Measurements from ENCODE around the gene ARRDC1.
A peak's percentile ranks its signal among the peaks of the same experiment; 100 is the strongest.
"Not testable (repeated sequence)": the region's sequence is repeated elsewhere in the genome, so short reads cannot be mapped to it uniquely, and the experiment has no call there.

ARRDC1 gene, protein sequence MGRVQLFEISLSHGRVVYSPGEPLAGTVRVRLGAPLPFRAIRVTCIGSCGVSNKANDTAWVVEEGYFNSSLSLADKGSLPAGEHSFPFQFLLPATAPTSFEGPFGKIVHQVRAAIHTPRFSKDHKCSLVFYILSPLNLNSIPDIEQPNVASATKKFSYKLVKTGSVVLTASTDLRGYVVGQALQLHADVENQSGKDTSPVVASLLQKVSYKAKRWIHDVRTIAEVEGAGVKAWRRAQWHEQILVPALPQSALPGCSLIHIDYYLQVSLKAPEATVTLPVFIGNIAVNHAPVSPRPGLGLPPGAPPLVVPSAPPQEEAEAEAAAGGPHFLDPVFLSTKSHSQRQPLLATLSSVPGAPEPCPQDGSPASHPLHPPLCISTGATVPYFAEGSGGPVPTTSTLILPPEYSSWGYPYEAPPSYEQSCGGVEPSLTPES

DNA sequence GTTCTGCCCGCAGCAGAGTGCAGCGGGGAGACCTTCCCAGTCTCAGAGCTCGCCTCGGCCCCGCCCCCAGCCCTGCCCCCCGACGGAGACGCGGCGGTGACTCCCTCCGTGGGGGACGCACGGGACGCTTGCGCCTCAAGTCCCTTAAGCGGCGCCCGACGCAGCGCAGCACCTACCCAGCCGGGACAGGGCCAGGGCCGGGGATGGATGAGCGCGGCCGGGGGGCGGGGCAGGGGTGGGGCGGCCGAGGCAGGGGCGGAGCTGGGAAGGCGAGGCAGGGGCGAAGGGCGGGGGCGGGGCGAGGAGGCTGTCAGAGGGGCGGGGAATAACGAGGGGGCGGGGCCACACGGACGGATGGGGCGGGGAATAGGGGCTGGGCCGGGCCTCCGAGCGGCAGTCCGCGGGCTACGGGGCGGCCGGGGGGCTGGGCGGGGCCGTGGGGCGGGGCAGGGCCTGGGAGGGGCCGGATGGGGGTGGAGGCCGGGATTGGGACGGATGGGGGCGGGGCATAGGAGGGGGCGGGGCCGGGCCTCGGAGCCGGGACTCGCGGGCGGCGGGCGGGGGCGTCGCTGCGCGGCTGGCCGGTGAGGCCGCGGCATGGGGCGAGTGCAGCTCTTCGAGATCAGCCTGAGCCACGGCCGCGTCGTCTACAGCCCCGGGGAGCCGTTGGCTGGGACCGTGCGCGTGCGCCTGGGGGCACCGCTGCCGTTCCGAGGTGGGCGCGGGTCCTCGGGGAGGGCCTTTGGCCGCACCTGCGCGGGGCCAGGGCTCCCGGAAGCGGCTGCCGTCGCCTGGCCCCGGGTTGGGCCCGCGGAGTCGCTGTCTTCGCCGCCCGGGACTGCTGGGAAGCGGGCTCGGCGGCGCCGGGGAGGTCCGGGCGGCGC, at the start of gene ARRDC1:
ARRDC1 (plus strand) TSS at position 566 of the 884 bp plus-strand sequence; CDS start at position 598, 32 bp downstream.
- Mint-ChIP-seq H3K4me1 (peaks cover 21 to 32% of the 10 kb centered on the region in 2 donors), H3K27ac (peak within 1 kb of the TSS; percentile 65), H3K36me3 (peaks cover 0 to 3% of the 10 kb centered on the region in 2 donors), H3K4me3 (peak within 1 kb of the TSS; percentile 83 to 85), H3K27me3 (no peaks in the 10 kb centered on the region), H3K9me3 (no peaks in the 10 kb centered on the region)
- DNase-seq (peak; percentile 88), ATAC-seq (replicated peaks) (peak; percentile 92)

DNA sequence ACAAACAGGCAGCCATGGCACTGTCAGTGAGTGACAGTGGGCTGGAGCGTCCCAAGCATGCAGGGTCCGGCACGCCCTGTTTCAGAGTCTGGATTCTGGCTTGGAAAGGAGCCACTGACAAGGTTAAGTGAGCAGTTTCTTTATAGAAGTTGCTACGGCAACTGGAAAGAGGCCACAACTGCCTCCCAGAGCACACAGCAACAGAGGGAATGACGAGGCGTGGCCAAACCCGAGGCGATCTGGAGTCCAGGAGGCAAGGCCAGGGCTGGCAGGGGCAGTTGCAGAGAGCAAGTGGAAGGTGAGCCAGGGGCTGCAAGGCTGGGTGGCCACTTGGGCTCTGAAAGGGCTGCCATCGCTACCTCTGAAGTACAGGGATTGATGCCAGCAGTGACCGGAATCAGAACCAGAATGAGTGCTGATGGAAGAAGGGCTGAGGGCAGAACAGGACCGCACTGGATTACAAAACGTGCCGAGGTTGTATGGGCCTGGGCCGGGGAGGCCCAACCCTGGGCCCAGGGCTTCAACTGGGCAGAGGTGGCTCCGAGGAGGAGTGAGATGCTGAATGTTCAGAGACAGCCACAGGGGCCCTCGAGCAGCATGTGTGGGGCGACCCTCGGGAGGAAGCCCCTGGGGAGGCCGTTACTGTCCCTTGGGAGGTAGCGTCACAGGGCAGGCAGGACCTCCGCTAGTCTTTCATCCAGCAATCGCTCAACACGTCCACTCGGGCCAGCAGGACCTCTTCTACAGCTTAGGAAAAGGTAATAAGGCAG, 49.2 kb upstream of the ARRDC1 start:
- H3K9me3 Mint-ChIP-seq = no peaks in the 10 kb centered on the region
- DNase-seq (no peak), ATAC-seq (replicated peaks) (no peak)
- H3K27ac Mint-ChIP-seq = peak overlapping the region; percentile 62
- H3K36me3 Mint-ChIP-seq = peaks cover 37 to 52% of the 10 kb centered on the region in 2 donors
- H3K4me1 Mint-ChIP-seq = peaks cover 3 to 9% of the 10 kb centered on the region in 2 donors
- H3K27me3 Mint-ChIP-seq = no peaks in the 10 kb centered on the region
- no peak overlapping the region for H3K4me3 Mint-ChIP-seq

DNA sequence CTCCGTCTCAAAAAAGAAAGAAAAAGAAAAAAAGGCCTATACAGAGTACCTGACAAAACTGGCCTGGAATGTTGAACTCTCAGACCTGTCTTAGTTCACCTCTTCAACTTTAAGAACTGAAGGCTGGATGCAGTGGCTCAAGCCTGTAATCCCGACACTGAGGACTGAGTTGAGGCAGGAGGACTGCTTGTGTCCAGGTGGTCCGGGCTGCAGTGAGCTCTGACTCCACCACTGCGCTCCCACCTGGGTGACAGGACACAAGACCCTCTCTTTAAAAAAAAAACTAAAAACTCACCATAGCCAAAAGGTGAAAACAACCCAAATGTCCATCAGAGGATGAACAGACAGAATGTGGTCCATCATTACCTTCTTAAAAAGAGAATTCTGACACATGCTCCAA, 47.4 kb upstream of the ARRDC1 start:
- H3K4me3 Mint-ChIP-seq = no peak overlapping the region
- ATAC-seq (replicated peaks) (no peak), DNase-seq (no peak)
- no peaks in the 10 kb centered on the region for H3K4me1 Mint-ChIP-seq
- H3K27me3 Mint-ChIP-seq = no peaks in the 10 kb centered on the region
- no peak overlapping the region for H3K27ac Mint-ChIP-seq
- no peaks in the 10 kb centered on the region for H3K9me3 Mint-ChIP-seq
- H3K36me3 Mint-ChIP-seq = peaks cover 43 to 61% of the 10 kb centered on the region in 2 donors

DNA sequence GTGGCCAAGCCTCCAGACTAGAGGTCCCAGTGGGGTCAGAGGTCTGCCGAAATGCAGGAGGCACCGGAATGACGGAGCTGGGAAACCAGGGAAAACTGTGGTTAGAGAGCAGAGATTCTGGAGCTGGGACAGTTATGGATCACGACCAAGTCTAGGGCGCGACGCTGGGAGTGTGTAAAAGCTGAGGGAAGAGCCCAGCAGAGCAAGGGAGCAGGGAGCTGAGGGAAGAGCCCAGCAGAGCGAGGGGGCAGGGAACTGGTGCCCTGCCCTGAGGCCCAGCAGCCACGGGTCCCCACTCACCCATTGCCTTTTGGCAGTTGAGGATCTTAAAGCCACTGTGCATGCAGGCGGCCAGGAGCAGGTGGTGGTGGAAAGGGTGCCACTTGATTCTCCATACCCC, 41.4 kb upstream of the ARRDC1 start:
- DNase-seq = no peak
- Mint-ChIP-seq H3K36me3 (peaks cover 42 to 57% of the 10 kb centered on the region in 2 donors), H3K9me3 (peaks cover 3 to 7% of the 10 kb centered on the region in 2 donors), H3K4me3 (no peak overlapping the region), H3K4me1 (peaks cover 12 to 25% of the 10 kb centered on the region in 2 donors), H3K27ac (no peak overlapping the region), H3K27me3 (no peaks in the 10 kb centered on the region)
- no peak for ATAC-seq (replicated peaks)

DNA sequence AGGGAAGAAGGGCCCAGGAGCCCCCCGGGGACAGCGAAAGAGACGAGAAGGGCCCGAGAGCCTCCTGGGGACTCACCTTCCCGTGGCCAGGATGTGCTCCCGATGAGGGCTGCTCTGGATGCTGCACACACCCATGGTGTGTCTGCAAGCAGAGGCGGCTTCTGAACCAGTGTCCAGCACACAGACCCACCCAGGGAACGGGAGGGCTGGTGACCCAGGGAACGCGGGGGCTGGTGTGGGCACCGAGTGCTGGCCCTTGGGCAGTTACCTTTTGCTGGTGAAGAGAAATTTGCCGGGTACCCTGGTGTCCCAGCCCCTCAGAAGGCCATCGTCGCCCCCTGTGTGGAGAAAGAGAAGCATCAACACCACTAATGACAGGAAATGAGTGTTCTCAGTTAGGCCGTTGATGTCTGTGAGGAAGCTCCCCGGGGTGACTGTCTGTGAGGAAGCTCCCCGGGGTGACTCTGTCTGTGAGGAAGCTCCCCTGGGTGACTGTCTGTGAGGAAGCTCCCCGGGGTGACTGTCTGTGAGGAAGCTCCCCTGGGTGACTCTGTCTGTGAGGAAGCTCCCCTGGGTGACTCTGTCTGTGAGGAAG, 40.6 kb upstream of the ARRDC1 start:
- peaks cover 15 to 25% of the 10 kb centered on the region in 2 donors for H3K4me1 Mint-ChIP-seq
- H3K4me3 Mint-ChIP-seq = peak overlapping the region in 1 of 2 donors; percentile 47
- no peaks in the 10 kb centered on the region for H3K27me3 Mint-ChIP-seq
- no peak for ATAC-seq (replicated peaks)
- peaks cover 40 to 56% of the 10 kb centered on the region in 2 donors for H3K36me3 Mint-ChIP-seq
- DNase-seq = no peak
- H3K27ac Mint-ChIP-seq = no peak overlapping the region
- H3K9me3 Mint-ChIP-seq = peaks cover 7% of the 10 kb centered on the region in 2 donors

DNA sequence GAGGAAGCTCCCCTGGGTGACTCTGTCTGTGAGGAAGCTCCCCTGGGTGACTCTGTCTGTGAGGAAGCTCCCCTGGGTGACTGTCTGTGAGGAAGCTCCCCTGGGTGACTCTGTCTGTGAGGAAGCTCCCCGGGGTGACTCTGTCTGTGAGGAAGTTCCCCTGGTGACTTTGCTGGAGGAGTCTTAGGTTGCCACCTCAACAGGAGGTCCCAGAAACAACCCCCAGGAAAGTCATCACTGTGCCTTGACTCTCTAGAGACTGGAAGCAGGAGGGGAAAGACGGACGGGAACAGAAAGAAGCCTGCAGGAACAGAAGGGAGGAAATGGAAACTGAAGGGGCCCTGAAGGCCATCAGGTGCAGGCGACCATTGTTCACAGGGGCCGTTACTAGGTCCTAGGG, 37.0 kb upstream of the ARRDC1 start:
- H3K27me3 Mint-ChIP-seq; DNase-seq; H3K9me3 Mint-ChIP-seq; ATAC-seq (replicated peaks); H3K4me3 Mint-ChIP-seq: not testable (repeated sequence)
- peak overlapping the region; percentile 95 for H3K27ac Mint-ChIP-seq
- peaks cover 44 to 50% of the 10 kb centered on the region in 2 donors for H3K36me3 Mint-ChIP-seq
- H3K4me1 Mint-ChIP-seq = peaks cover 19 to 31% of the 10 kb centered on the region in 2 donors

DNA sequence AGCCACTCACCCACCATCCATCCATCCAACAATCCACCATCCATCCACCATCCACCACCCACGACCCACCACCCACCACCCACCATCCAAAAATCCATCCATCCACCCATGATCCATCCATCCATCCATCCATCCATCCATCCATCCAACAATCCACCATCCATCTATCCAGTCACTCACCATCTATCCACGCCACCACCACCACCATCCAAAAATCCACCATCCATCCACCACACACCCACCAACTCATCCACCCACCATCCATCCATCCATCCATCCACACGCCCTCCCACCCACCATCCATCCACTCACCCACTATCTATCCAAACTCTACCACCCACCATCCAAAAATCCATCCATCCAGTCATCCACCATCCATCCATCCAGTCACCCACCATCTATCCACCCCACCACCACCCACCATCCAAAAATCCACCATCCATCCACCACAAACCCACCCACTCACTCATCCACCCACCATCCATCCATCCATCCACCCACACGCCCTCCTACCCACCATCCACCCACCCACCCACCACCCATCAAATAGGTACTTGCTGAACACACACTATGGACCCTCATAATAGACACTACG, 35.8 kb upstream of the ARRDC1 start:
- Mint-ChIP-seq H3K9me3 (peaks cover 5 to 7% of the 10 kb centered on the region in 2 donors), H3K27me3 (no peaks in the 10 kb centered on the region), H3K36me3 (peaks cover 36 to 45% of the 10 kb centered on the region in 2 donors), H3K4me3 (no peak overlapping the region), H3K27ac (no peak overlapping the region), H3K4me1 (peaks cover 12 to 20% of the 10 kb centered on the region in 2 donors)
- DNase-seq (no peak), ATAC-seq (replicated peaks) (no peak)

DNA sequence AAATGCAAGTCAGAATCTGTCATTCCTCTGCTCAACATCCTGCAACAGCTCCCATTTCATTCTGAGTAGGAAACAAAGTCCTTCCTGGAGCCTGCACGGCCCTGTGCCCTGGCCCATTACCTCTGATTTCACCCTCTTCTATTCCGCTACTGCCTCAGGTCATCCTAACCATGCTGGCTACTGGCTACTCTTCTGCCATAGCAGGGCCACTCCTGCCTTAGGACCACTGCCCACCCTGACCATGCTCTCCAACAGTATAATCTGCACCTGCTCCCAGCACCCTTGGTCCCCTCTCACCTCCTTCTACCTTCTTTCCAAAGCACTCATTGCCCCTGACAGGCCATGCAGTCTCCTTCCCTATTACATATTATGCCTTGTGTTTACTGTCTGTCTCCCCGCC, 34.9 kb upstream of the ARRDC1 start:
- peaks cover 41 to 50% of the 10 kb centered on the region in 2 donors for H3K36me3 Mint-ChIP-seq
- H3K9me3 Mint-ChIP-seq = peaks cover 5 to 7% of the 10 kb centered on the region in 2 donors
- peaks cover 19 to 26% of the 10 kb centered on the region in 2 donors for H3K4me1 Mint-ChIP-seq
- H3K27ac Mint-ChIP-seq = peak overlapping the region; percentile 82
- H3K27me3 Mint-ChIP-seq = no peaks in the 10 kb centered on the region
- no peak for DNase-seq
- ATAC-seq (replicated peaks) = no peak
- no peak overlapping the region for H3K4me3 Mint-ChIP-seq

DNA sequence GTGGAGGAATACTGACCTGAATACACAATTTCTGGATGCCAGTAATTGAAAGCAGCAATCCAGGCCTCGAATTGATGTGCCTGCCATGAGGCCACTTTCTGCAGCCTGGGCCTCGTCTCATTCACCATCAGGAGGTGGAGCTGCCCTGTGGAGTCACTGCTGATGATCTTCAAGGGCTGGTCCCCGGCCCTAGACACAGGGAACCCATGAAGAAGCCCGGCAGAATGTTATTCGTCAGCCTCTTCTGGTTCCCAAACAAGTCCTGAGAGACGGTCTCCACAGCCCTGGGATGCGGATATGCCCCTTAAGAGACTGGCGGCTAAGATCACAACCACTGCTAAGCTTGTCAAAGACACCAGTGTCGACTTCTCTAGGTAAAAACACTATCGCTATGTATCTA, 31.3 kb upstream of the ARRDC1 start:
- Mint-ChIP-seq H3K27me3 (no peaks in the 10 kb centered on the region), H3K36me3 (peaks cover 38 to 47% of the 10 kb centered on the region in 2 donors), H3K4me1 (peaks cover 27 to 49% of the 10 kb centered on the region in 2 donors), H3K4me3 (no peak overlapping the region), H3K9me3 (peaks cover 0 to 3% of the 10 kb centered on the region in 2 donors), H3K27ac (no peak overlapping the region)
- no peak for ATAC-seq (replicated peaks)
- DNase-seq = no peak

DNA sequence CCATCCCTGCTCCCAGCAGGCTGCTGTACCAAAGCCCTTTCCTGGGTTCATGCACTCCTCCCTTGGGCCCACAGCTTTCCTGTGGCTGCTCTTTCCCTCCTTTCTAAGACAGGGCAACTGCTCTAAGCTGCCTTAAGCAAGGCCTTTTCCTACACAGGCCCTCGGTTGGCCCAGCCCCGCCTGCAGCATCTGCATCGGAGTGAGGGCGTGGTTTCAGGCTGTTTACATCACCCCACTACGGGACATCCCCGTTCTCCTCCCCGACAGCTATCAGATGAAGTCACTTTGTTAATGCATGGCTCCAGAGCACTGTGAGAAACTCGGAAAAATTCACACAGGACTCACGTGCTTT, 30.1 kb upstream of the ARRDC1 start:
- Mint-ChIP-seq H3K4me3 (no peak overlapping the region), H3K36me3 (peaks cover 36 to 41% of the 10 kb centered on the region in 2 donors), H3K27me3 (no peaks in the 10 kb centered on the region), H3K27ac (peak overlapping the region; percentile 11), H3K9me3 (no peaks in the 10 kb centered on the region), H3K4me1 (peaks cover 22 to 49% of the 10 kb centered on the region in 2 donors)
- ATAC-seq (replicated peaks) (no peak), DNase-seq (no peak)

DNA sequence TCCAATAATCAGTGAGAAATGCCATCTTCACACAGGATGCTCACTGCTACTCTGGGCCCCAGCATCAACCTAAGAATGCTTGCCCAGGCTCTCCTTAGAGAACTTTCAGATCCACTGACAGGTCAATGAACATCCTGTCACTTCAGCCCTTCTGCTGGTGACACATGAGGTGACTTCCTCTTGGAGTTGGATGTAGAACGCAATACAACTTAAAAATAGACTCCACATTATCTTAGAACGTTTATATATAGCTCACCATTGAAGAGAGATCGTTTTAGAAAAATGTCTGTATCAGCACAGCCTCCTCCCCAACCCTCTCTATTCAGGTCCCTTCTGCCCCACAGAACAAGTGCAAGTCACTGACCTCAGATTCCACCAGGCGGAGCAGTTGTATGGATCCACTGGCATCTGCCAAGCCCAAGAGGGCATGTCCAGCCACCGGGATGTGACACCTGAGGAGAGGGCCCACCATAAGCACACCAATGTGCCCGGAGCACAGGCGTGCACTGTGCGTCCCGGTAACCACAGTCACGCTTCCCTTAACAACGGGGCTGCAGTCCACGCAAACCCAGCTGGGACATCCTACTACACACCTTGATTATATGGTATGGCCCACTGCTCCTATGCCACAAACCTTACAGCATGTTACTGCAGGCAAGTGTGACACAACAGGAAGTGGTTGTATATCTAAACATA, 29.6 kb upstream of the ARRDC1 start:
- H3K4me3 Mint-ChIP-seq = no peak overlapping the region
- no peaks in the 10 kb centered on the region for H3K9me3 Mint-ChIP-seq
- no peaks in the 10 kb centered on the region for H3K27me3 Mint-ChIP-seq
- peaks cover 20 to 44% of the 10 kb centered on the region in 2 donors for H3K4me1 Mint-ChIP-seq
- peaks cover 34 to 38% of the 10 kb centered on the region in 2 donors for H3K36me3 Mint-ChIP-seq
- ATAC-seq (replicated peaks) = no peak
- no peak for DNase-seq
- H3K27ac Mint-ChIP-seq = peak overlapping the region; percentile 37

DNA sequence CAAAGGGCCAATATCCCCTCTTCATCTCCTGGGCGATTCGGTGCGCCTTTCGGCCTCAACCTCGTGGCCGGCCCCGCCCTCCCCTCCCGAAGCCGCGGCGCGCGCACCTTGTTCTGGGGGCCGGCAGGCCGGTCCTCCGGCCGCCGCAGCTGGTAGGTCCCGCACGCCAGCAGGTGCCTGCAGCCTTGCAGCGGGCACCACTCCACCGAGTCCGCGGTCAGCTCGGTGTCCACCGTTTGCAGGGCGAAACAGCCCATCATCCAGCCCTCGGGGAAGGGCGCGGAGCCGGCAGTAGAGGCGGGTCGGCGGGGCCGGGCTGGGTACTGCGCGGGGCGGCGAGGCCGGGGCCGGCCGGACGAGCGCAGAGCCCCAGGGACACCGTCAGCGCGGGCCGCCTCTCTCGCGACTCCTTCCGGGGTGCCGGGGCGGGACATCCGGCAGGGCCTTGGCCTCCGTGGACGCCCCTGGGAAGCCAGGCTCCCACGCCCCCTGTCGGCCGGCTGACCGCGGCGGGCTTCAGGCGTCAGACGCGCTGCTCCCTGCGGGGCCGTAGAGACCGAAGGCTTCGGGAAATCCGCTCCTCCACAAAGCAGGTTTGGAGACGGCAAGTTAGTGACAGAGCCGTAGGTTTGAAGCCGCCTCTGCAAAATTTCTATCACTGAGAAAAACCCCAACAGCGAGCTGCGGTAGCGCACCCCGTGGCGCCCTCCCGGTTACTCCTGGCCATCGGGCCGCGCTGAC, 26.8 kb upstream of the ARRDC1 start, which contains the start of gene DPH7:
DPH7 (minus strand) TSS at position 408 of the 741 bp plus-strand sequence; CDS start at position 260, 148 bp downstream.
- DNase-seq (peak; percentile 91), ATAC-seq (replicated peaks) (peak; percentile 99)
- Mint-ChIP-seq H3K27me3 (no peaks in the 10 kb centered on the region), H3K9me3 (no peaks in the 10 kb centered on the region), H3K27ac (peak within 1 kb of the TSS; percentile 82), H3K36me3 (peaks cover 38 to 42% of the 10 kb centered on the region in 2 donors), H3K4me1 (peaks cover 22 to 51% of the 10 kb centered on the region in 2 donors), H3K4me3 (peak within 1 kb of the TSS; percentile 85 to 87)

Measured in stimulated activated naive B cell treated with anti-CD40 and anti-IgM and Interleukin-4, amounts not matched to agents 10 μg/mL and 1 μg/mL and 100 μg/mL, for 72 hours (primary cell).